D721Med (cell line): ENCODE results near the gene CCL26.

Experiments used
- DNase-seq: peaks from one replicate; pipeline ENCODE4 v3.0.0; 2011; ENCODE audit warnings: low spot score; ENCODE audit not compliant: insufficient read length
- FAIRE-seq: peaks from 2 replicates; lab custom pipeline; 2011; peaks lifted over from hg19 to GRCh38; lab: Jason Lieb, UNC
- CTCF ChIP-seq: IDR thresholded peaks from 2 replicates; pipeline ENCODE4 v1.5.1; 2012; ENCODE audit warnings: mild to moderate bottlenecking, control low read depth; ENCODE audit not compliant: insufficient read depth; ENCODE audit errors: missing control alignments

Gene CCL26

GRCh38 chr7:75740846-75741497 lies 31.0 kb downstream of the CCL26 start:
- TF ChIP-seq CTCF, result no peak
- FAIRE-seq, result no peak
- no peak for DNase-seq

- DNase-seq (no peak), FAIRE-seq (no peak)
- no peak for TF ChIP-seq CTCF
Observed at GRCh38 chr7:75739796-75740672, 32.0 kb downstream of the CCL26 start.

GRCh38 chr7:75738975-75739795 lies 32.8 kb downstream of the CCL26 start:
- no peak for TF ChIP-seq CTCF
- DNase-seq (peak; percentile 96), FAIRE-seq (no peak)

- no peak for TF ChIP-seq CTCF
- DNase-seq, result no peak
- FAIRE-seq, result no peak
Observed at GRCh38 chr7:75738604-75738974, 33.4 kb downstream of the CCL26 start, which contains the start of gene HIP1. Gene HIP1 (minus strand): TSS chr7:75738941. CDS start chr7:75738920, 21 bp downstream.

- FAIRE-seq, result no peak
- TF ChIP-seq CTCF, result no peak
- no peak for DNase-seq
Observed at GRCh38 chr7:75737856-75738603, 34.0 kb downstream of the CCL26 start.

- DNase-seq (no peak), FAIRE-seq (no peak)
- no peak for TF ChIP-seq CTCF
Observed at GRCh38 chr7:75735581-75736350, 36.2 kb downstream of the CCL26 start.
